ENCODE data around the gene CMTM1. TPM values are rescaled to one million over a fixed set of nuclear protein-coding genes. Genes with fewer than 3 reads are reported as not detected.

Gene CMTM1
- total RNA-seq, 1 experiment from 2014 or later: 2.6 TPM

DNA sequence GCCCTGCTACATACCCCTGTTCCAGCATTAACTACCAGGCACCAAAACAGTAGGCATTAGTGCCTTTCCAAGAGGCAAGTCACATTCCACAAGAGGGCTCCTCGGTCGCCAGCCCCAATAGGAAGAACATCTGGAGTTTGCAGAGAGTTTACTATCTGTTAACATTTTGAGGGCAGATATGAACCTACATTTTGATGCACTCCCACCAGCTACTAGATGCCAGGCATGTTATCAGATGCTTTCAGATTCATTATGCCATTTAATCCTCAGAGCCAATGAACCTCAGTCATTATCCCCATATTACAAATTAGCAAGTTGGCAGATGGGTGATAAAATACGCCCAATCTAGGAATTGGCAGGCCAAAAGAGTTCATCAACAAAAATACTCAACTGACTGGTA is 8.8 kb downstream of the CMTM1 start:
- no peak overlapping the region for H2BK12ac ChIP-seq (ENCODE audit: insufficient read length, low read depth, low read length)
- no peak overlapping the region for H4K91ac ChIP-seq (ENCODE audit: insufficient read length, low read depth, low read length)
- H2BK5ac ChIP-seq (ENCODE audit: insufficient read length, low read length): no peak overlapping the region
- H4K20me1 ChIP-seq (ENCODE audit: control insufficient read depth, insufficient read depth, insufficient read length): no peaks in the 10 kb centered on the region
- no peak overlapping the region; a peak in 1 of 7 replicates for H3K27ac Mint-ChIP-seq
- H3K4me3 Mint-ChIP-seq: no peak overlapping the region
- no peak overlapping the region for H3K4me2 ChIP-seq (ENCODE audit: insufficient read depth, insufficient read length, low read length)
- no peak overlapping the region for H2AK5ac ChIP-seq (ENCODE audit: insufficient read length, low read length)
- H3K4ac ChIP-seq (ENCODE audit: low read depth, low read length): no peak overlapping the region
- no peaks in the 10 kb centered on the region for H3K79me2 ChIP-seq (ENCODE audit: insufficient read depth, low read length)
- H3K56ac ChIP-seq (ENCODE audit: insufficient read length, low read depth, low read length): no peak overlapping the region
- H4K8ac ChIP-seq (replicated peaks; ENCODE audit: insufficient read length, low read depth, low read length): no peak overlapping the region
- H2AFZ ChIP-seq (ENCODE audit: low read length): no peak overlapping the region
- H3K9ac ChIP-seq (ENCODE audit: extremely low read depth, insufficient read length, low read length): no peak overlapping the region
- no peak overlapping the region for H3K14ac ChIP-seq (ENCODE audit: insufficient read depth, low read length)
- no peak overlapping the region for H3K27ac ChIP-seq (ENCODE audit: insufficient read length, low read depth, low read length)
- H3K27me3 Mint-ChIP-seq (ENCODE audit: low read depth): peaks cover 31% of the 10 kb centered on the region
- no peaks in the 10 kb centered on the region for H3K23me2 ChIP-seq (ENCODE audit: insufficient read length, low read depth, low read length, poor library complexity, severe bottlenecking)
- peaks cover 10 to 12% of the 10 kb centered on the region in 2 experiments for H3K4me1 Mint-ChIP-seq
- no peak overlapping the region for H2BK20ac ChIP-seq (ENCODE audit: low read depth, low read length, poor library complexity, severe bottlenecking)
- H3K79me1 ChIP-seq (ENCODE audit: insufficient read depth, low read depth, low read length, poor library complexity, severe bottlenecking): no peaks in the 10 kb centered on the region
- no peaks in the 10 kb centered on the region for H3K9me3 ChIP-seq (ENCODE audit: control insufficient read depth, low read depth, low read length)
- H3K9me3 Mint-ChIP-seq: no peaks in the 10 kb centered on the region
- peaks cover 13% of the 10 kb centered on the region; the same call in 1 of the 2 replicates for H3K27me3 ChIP-seq (ENCODE audit: insufficient read depth, low read length)
- no peak overlapping the region for H3K18ac ChIP-seq (ENCODE audit: insufficient read length, low read depth, low read length)
- H3K36me3 Mint-ChIP-seq (ENCODE audit: insufficient read depth in 1 of 3, low read depth in 3 of 3): no peaks in the 10 kb centered on the region
- no peak overlapping the region for H3T11ph ChIP-seq (ENCODE audit: low read length)
- no peak overlapping the region for H4K5ac ChIP-seq (ENCODE audit: insufficient read length, low read depth, low read length)
- H2BK15ac ChIP-seq (ENCODE audit: low read depth, low read length): no peak overlapping the region
- TF ChIP-seq, protein P1, sequence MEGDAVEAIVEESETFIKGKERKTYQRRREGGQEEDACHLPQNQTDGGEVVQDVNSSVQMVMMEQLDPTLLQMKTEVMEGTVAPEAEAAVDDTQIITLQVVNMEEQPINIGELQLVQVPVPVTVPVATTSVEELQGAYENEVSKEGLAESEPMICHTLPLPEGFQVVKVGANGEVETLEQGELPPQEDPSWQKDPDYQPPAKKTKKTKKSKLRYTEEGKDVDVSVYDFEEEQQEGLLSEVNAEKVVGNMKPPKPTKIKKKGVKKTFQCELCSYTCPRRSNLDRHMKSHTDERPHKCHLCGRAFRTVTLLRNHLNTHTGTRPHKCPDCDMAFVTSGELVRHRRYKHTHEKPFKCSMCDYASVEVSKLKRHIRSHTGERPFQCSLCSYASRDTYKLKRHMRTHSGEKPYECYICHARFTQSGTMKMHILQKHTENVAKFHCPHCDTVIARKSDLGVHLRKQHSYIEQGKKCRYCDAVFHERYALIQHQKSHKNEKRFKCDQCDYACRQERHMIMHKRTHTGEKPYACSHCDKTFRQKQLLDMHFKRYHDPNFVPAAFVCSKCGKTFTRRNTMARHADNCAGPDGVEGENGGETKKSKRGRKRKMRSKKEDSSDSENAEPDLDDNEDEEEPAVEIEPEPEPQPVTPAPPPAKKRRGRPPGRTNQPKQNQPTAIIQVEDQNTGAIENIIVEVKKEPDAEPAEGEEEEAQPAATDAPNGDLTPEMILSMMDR (conservative IDR thresholded peaks at IDR 0.05): no peak
- WGBS (ENCODE audit: extremely low coverage, insufficient read length, low lambda C conversion rate): no CpG with 5 or more reads among the region's 3 CpGs
- H2BK120ac ChIP-seq (ENCODE audit: low read depth, low read length, poor library complexity, severe bottlenecking): no peak overlapping the region
- no peaks in the 10 kb centered on the region; the same call in 1 of the 2 replicates for H3K4me1 ChIP-seq (ENCODE audit: insufficient read depth, low read length)
- DNase-seq: no peak
- no peak overlapping the region for H3K23ac ChIP-seq (ENCODE audit: insufficient read length, low read depth, low read length)

All from H9 (cell line).